Left kidney (tissue), 2 donors: ENCODE measurements around the gene APOB. TPM values are rescaled to one million over a fixed set of nuclear protein-coding genes. Genes with fewer than 3 reads are reported as not detected.

ENCODE experiments used
- DNase-seq: peaks from one replicate; pipeline ENCODE4 v3.0.0-alpha.2; 2013
- polyA plus RNA-seq: library from polyadenylated mRNA; unstranded; fragments of 120-200 nt; gene quantifications from one replicate; pipeline ENCODE4 v1.2.1, GENCODE V29; 2013; ENCODE audit not compliant: insufficient read length

Gene APOB
- polyA plus RNA-seq, 1 donor: 5.3 TPM

- DNase-seq: no peak
Measured at GRCh38 chr2:21017748-21018276, 26.1 kb downstream of the APOB start.

GRCh38 chr2:21015281-21015645, 28.6 kb downstream of the APOB start:
- DNase-seq: no peak

- no peak for DNase-seq
Measured at GRCh38 chr2:21014364-21015280, 29.3 kb downstream of the APOB start.

GRCh38 chr2:21013043-21013816, 30.6 kb downstream of the APOB start:
- DNase-seq: no peak

- DNase-seq: no peak
Measured at GRCh38 chr2:21012557-21012937, 31.3 kb downstream of the APOB start.

- no peak for DNase-seq
Measured at GRCh38 chr2:21011876-21012556, 31.9 kb downstream of the APOB start.

GRCh38 chr2:21011453-21011852, 32.4 kb downstream of the APOB start:
- no peak for DNase-seq

- DNase-seq: no peak
Measured at GRCh38 chr2:21010813-21011439, 32.9 kb downstream of the APOB start.

- DNase-seq: no peak
Measured at GRCh38 chr2:21009662-21010225, 34.1 kb downstream of the APOB start.

- no peak for DNase-seq
Measured at GRCh38 chr2:21008790-21009661, 34.8 kb downstream of the APOB start.

GRCh38 chr2:21008014-21008789, 35.7 kb downstream of the APOB start:
- DNase-seq: no peak

- no peak for DNase-seq
Measured at GRCh38 chr2:21007129-21008013, 36.5 kb downstream of the APOB start.

GRCh38 chr2:21006423-21007128, 37.3 kb downstream of the APOB start:
- no peak for DNase-seq

GRCh38 chr2:21005700-21006422, 38.0 kb downstream of the APOB start:
- no peak for DNase-seq

GRCh38 chr2:21005111-21005699, 38.7 kb downstream of the APOB start:
- DNase-seq: no peak

- DNase-seq: no peak
Measured at GRCh38 chr2:21004181-21004572, 39.7 kb downstream of the APOB start.
